CD14-positive monocyte (primary cell): ENCODE results near the gene SHPK. TPM values are rescaled to one million over a fixed set of nuclear protein-coding genes. Genes with fewer than 3 reads are reported as not detected.

Source experiments
- DNase-seq, 3 donors: peaks; one replicate each; pipeline ENCODE4 v3.0.0-alpha.2; 2011 to 2022
- H2AFZ ChIP-seq: 2 replicates; pipeline ENCODE4 v1.6.0; 2012; ENCODE audit warnings: mild to moderate bottlenecking, low read depth, low read length, inconsistent platforms; ENCODE audit not compliant: insufficient read depth, poor library complexity, severe bottlenecking
- H3K27ac ChIP-seq, 2 donors: 1 replicate in 1 of 2; 2 replicates in 1 of 2; pipeline ENCODE4 v1.5.1; 2012 to 2013; ENCODE audit warnings: low read length in 2 of 2, control low read depth in 1 of 2, inconsistent platforms in 1 of 2, low read depth in 1 of 2, mild to moderate bottlenecking in 1 of 2
- H3K27me3 ChIP-seq, 2 donors: one replicate each; pipeline versions ENCODE4 v1.6.0 to v1.6.1; 2011 to 2013; ENCODE audit warnings: low read length in 2 of 2; ENCODE audit not compliant: control insufficient read depth in 2 of 2, insufficient read depth in 2 of 2
- H3K36me3 ChIP-seq, 2 donors: replicated peaks in 1 of 2; 1 replicate in 1 of 2; 2 replicates in 1 of 2; pipeline versions ENCODE4 v1.5.1 to v1.6.1; 2012 to 2013; ENCODE audit warnings: low read length in 2 of 2, control low read depth in 1 of 2, inconsistent platforms in 1 of 2, mild to moderate bottlenecking in 1 of 2; ENCODE audit not compliant: insufficient read depth in 2 of 2, control insufficient read depth in 1 of 2
- H3K4me1 ChIP-seq, 2 donors: 1 replicate in 1 of 2; 2 replicates in 1 of 2; pipeline versions ENCODE4 v1.5.1 to v1.6.1; 2012 to 2013; ENCODE audit warnings: low read length in 2 of 2, control low read depth in 1 of 2, inconsistent platforms in 1 of 2, mild to moderate bottlenecking in 1 of 2, moderate library complexity in 1 of 2; ENCODE audit not compliant: insufficient read depth in 2 of 2, control insufficient read depth in 1 of 2
- H3K4me2 ChIP-seq: replicated peaks from 2 replicates; pipeline ENCODE3; 2012; ENCODE audit warnings: low read length, moderate library complexity, mild to moderate bottlenecking; ENCODE audit not compliant: poor library complexity, severe bottlenecking; ENCODE audit errors: extremely low read depth
- H3K4me3 ChIP-seq, 3 experiments: fragments of 200-600 bp in 1 of 3; sonication (generic) in 1 of 3; replicated peaks in 1 of 3; 1 replicate in 2 of 3; 2 replicates in 1 of 3; pipeline ENCODE4 v1.5.1; 2011 to 2013; ENCODE audit warnings: low read length in 3 of 3, mild to moderate bottlenecking in 3 of 3, control low read depth in 2 of 3, low read depth in 2 of 3, inconsistent platforms in 1 of 3, moderate library complexity in 1 of 3
- H3K79me2 ChIP-seq: 2 replicates; pipeline ENCODE4 v1.6.0; 2012; ENCODE audit warnings: mild to moderate bottlenecking, control low read depth, inconsistent platforms, low read length, moderate library complexity; ENCODE audit not compliant: insufficient read depth
- H3K9ac ChIP-seq: 2 replicates; pipeline ENCODE4 v1.6.0; 2017; ENCODE audit warnings: low read length, mild to moderate bottlenecking; ENCODE audit not compliant: insufficient read depth, poor library complexity, severe bottlenecking
- H3K9me3 ChIP-seq, 2 donors: replicated peaks in 1 of 2; 1 replicate in 1 of 2; 2 replicates in 1 of 2; pipeline versions ENCODE4 v1.5.1 to v1.6.1; 2012 to 2013; ENCODE audit warnings: low read length in 2 of 2, control low read depth in 1 of 2; ENCODE audit not compliant: control insufficient read depth in 1 of 2, insufficient read depth in 1 of 2
- H4K20me1 ChIP-seq: 2 replicates; pipeline ENCODE4 v1.6.0; 2012; ENCODE audit warnings: mild to moderate bottlenecking, low read length, control low read depth, moderate library complexity; ENCODE audit not compliant: insufficient read depth
- H3K27ac Mint-ChIP-seq, 7 donors: one replicate each; pipeline ENCODE4 v1.8.0; 2020; ENCODE audit warnings: mild to moderate bottlenecking in 7 of 7, mixed read lengths in 7 of 7, moderate library complexity in 6 of 7, inconsistent platforms in 2 of 7
- H3K27me3 Mint-ChIP-seq, 3 donors: one replicate each; pipeline ENCODE4 v1.8.0; 2021 to 2022; ENCODE audit warnings: low read depth in 3 of 3, mild to moderate bottlenecking in 3 of 3, mixed read lengths in 3 of 3, moderate library complexity in 3 of 3, inconsistent platforms in 1 of 3
- H3K36me3 Mint-ChIP-seq, 2 donors: one replicate each; pipeline ENCODE4 v1.8.0; 2020; ENCODE audit warnings: mixed read lengths in 2 of 2, inconsistent platforms in 1 of 2, mild to moderate bottlenecking in 1 of 2
- H3K4me1 Mint-ChIP-seq: one replicate; pipeline ENCODE4 v1.8.0; 2020; ENCODE audit warnings: mild to moderate bottlenecking, mixed read lengths
- H3K4me3 Mint-ChIP-seq, 2 donors: one replicate each; pipeline ENCODE4 v1.8.0; 2020; ENCODE audit warnings: mild to moderate bottlenecking in 2 of 2, mixed read lengths in 2 of 2, moderate library complexity in 1 of 2
- H3K9me3 Mint-ChIP-seq, 7 donors: one replicate each; pipeline ENCODE4 v1.8.0; 2020 to 2022; ENCODE audit warnings: mixed read lengths in 7 of 7, mild to moderate bottlenecking in 6 of 7, moderate library complexity in 6 of 7, inconsistent platforms in 2 of 7
- CTCF ChIP-seq: fragments of 200-600 bp; IDR thresholded peaks from one replicate; pipeline ENCODE4 v1.8.0; 2022; ENCODE audit warnings: antibody characterized with exemption, mild to moderate bottlenecking
- WGBS: methylation state at CpG from one replicate; pipeline ENCODE4 v1.1.5; 2013; ENCODE audit warnings: missing lambda C conversion rate; ENCODE audit not compliant: insufficient coverage; 5-methylcytosine and 5-hydroxymethylcytosine counted together
- intact Hi-C, 2 donors: fragments of 100-400 bp; cut with micrococcal nuclease; formaldehyde crosslinking; loops; one replicate each; pipeline versions ENCODE4 v1.15.0 to v1.15.1; 2023
- polyA plus RNA-seq, 3 donors: library from polyadenylated mRNA; depleted of rRNA in 1 of 3; unstranded in 2 of 3; stranded (reverse) in 1 of 3; fragments of 300-500 nt in 2 of 3; fragments of >200 nt in 1 of 3; fragmentation: Illumina TruSeq in 2 of 3; gene quantifications; 1 replicate in 2 of 3; 2 replicates in 1 of 3; pipeline ENCODE4 v1.2.3, GENCODE V29; 2012 to 2021

The SHPK gene
- polyA plus RNA-seq, 3 donors: 4.3 to 4.6 (median 4.6) TPM

DNA sequence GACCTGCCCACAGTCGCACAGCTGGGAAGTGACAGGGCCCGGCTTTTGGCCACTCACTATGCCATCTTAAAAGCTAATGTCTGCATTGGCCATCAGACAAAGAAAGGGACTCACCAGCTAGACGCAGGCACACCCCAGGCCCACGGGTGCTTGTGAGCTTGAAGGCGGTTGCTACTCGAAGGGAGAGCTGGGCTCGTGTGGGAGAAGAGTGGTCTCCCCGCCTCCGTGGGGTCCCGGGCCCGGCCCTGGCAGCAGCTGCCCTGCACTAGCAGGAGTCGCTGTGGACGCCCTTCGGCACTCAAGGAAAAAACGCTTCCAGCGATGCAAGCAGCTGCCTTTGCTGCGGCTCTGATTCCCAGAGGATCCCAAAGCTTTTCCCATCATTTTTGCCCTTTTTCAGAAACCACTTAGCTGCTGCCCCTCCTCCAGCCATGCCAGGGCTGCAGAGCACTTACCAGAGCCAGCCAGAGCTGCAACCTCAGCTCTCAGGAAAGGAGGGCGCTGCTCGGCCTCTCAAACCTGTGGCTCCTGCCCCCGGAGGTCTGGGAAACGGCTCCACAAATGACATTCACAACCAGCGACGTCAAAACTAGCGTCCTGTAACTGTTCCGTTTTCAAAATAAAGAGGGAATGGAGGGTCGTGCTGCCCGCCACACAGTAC lies 39.1 kb downstream of the SHPK start:
- Mint-ChIP-seq H3K4me1 (no peaks in the 10 kb centered on the region), H3K36me3 (no peaks in the 10 kb centered on the region), H3K27me3 (no peaks in the 10 kb centered on the region), H3K9me3 (peaks cover 0 to 3% (median 0%) of the 10 kb centered on the region in 7 donors), H3K4me3 (no peak overlapping the region), H3K27ac (no peak overlapping the region)
- no peak overlapping the region for H3K9ac ChIP-seq
- H3K27ac ChIP-seq: no peak overlapping the region
- H3K79me2 ChIP-seq: no peaks in the 10 kb centered on the region
- intact Hi-C loops: no loop called here
- no peak for TF ChIP-seq CTCF
- H3K4me1 ChIP-seq: no peaks in the 10 kb centered on the region
- H4K20me1 ChIP-seq: no peaks in the 10 kb centered on the region
- H3K4me3 ChIP-seq: no peak overlapping the region
- no peaks in the 10 kb centered on the region for H3K9me3 ChIP-seq
- no peak overlapping the region for H2AFZ ChIP-seq
- H3K36me3 ChIP-seq: no peaks in the 10 kb centered on the region
- DNase-seq: no peak
- H3K27me3 ChIP-seq: no peaks in the 10 kb centered on the region
- no peak overlapping the region for H3K4me2 ChIP-seq
- WGBS: 94% methylated on average over 24 of the region's 27 CpGs

- Histone ChIP-seq H3K9me3 (no peaks in the 10 kb centered on the region), H3K4me3 (no peak overlapping the region), H3K4me2 (no peak overlapping the region), H2AFZ (no peak overlapping the region), H3K9ac (no peak overlapping the region), H3K4me1 (no peaks in the 10 kb centered on the region), H3K27me3 (no peaks in the 10 kb centered on the region), H3K27ac (no peak overlapping the region), H3K79me2 (no peaks in the 10 kb centered on the region), H3K36me3 (peaks cover 4 to 8% of the 10 kb centered on the region in 2 donors), H4K20me1 (no peaks in the 10 kb centered on the region)
- no peak overlapping the region for H3K4me3 Mint-ChIP-seq
- no peak for DNase-seq
- no peak for TF ChIP-seq CTCF
- intact Hi-C loops: no loop called here
- H3K27ac Mint-ChIP-seq: peak overlapping the region in 1 of 7 donors; percentile 59
- 98% methylated on average over 15 of the region's 15 CpGs for WGBS
- peaks cover 6 to 9% of the 10 kb centered on the region in 2 donors for H3K36me3 Mint-ChIP-seq
- no peaks in the 10 kb centered on the region for H3K9me3 Mint-ChIP-seq
- no peaks in the 10 kb centered on the region for H3K27me3 Mint-ChIP-seq
- H3K4me1 Mint-ChIP-seq: no peaks in the 10 kb centered on the region
Measured at GRCh38 chr17:3594976-3595375, 41.1 kb downstream of the SHPK start.
